Vagina (tissue), 2 donors: Measurements from ENCODE around the gene HS6ST2.

Experiments
- CTCF ChIP-seq, 3 experiments: fragments of 450-650 bp in 2 of 3; fragments of 200-600 bp in 1 of 3; sonication (generic) in 1 of 3; IDR thresholded peaks; one replicate each; pipeline ENCODE4 v1.5.1; 2017 to 2019; ENCODE audit warnings: antibody characterized with exemption in 3 of 3, mild to moderate bottlenecking in 2 of 3, moderate library complexity in 2 of 3
- POLR2A ChIP-seq, 2 donors: fragments of 450-650 bp; IDR thresholded peaks; one replicate each; pipeline ENCODE4 v1.6.1; 2017; ENCODE audit warnings: antibody characterized with exemption in 2 of 2, mild to moderate bottlenecking in 2 of 2, moderate library complexity in 2 of 2

GRCh38 chrX:132757066-132757623, 201.3 kb downstream of the HS6ST2 start:
- TF ChIP-seq CTCF (IDR thresholded peaks at IDR 0.05) (no peak), POLR2A (IDR thresholded peaks at IDR 0.05) (no peak)
